ENCODE data around the gene ZNRF2.
"Not testable (repeated sequence)": the region's sequence is repeated elsewhere in the genome, so short reads cannot be mapped to it uniquely, and the experiment has no call there.

Gene ZNRF2

DNA sequence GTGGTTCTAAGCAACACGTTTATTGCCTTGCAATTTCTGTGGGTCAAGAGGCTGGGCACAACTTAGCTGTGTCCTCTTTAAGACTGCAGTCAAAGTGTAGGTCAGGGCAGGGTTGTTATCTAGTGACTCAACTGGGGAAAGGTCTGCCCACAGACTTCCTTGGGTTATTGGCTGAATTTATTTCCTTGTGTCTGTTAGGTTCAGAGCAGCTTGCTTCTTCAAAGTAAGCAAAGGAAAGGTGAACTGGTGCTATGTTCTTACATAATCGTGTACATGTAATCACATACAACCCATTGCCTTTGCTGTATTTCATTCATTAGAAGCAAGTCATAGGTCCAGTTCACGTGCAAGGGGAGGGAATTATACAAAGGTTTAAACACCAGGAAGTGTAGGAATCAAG, 5.9 kb downstream of the ZNRF2 start:
- peak; percentile 29 to 32 for DNase-seq

- DNase-seq, result not testable (repeated sequence)
Measured at GRCh38 chr7:30292416-30293038, 8.1 kb downstream of the ZNRF2 start.

DNA sequence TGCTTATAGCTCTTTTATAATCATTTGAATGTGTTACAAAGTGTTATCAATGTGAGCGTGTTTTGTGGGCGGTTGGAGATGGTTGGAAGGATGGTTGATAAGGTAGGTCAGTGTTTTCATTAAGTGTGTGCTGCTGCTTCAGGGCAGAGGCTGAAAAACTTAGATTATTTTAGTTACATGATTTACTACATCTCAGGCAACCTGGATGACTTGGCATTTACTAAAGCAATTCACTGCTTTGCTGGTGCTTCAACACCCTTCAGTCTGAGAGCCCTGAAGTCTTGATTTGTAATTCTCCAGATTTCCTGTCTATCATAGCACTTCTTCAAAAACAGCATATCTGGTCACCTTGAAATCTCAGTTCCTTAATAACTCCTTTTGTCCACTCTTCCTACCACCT, 11.9 kb downstream of the ZNRF2 start:
- DNase-seq, result not testable (repeated sequence)

DNA sequence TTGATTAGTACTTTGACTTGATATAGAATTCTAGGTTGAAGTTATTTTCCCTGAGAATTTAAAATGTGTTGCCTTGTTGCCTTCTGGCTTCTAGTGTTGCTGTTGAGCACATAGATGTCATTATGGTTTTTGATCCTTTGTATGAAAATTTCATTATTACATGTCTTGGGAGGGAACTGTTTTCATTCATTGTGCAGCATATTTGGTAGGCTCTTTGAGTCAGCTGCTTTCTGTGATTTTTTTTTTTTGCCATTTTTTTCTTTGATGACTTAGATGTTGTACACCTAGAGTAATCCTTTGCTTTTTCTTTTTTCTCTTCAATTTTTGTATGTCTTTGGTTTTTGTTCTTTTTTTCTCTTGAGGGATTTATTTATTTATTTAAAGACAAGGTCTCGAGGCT, 13.1 kb downstream of the ZNRF2 start:
- not testable (repeated sequence) for DNase-seq

GRCh38 chr7:30298409-30298808, 14.0 kb downstream of the ZNRF2 start:
- not testable (repeated sequence) for DNase-seq

DNA sequence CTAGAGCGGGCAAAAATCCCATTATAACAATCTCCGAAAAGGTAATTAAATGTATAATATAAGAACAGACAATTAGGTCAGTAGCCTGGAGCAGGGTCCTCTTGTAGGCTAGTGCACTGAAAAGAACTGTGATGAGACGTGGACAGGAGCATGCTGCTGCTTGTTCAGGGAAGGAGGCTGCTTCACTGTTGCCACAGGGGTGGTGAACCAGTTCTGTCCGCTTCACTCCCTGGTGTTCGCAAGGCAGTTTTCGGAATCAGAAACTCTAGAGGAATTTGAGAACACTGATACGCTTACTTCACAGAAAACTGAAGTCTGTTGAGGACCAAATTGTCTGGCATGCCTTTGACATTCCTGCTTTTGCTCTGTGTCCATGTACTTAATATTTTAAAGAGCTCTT, 17.4 kb downstream of the ZNRF2 start:
- DNase-seq, result no peak

DNA sequence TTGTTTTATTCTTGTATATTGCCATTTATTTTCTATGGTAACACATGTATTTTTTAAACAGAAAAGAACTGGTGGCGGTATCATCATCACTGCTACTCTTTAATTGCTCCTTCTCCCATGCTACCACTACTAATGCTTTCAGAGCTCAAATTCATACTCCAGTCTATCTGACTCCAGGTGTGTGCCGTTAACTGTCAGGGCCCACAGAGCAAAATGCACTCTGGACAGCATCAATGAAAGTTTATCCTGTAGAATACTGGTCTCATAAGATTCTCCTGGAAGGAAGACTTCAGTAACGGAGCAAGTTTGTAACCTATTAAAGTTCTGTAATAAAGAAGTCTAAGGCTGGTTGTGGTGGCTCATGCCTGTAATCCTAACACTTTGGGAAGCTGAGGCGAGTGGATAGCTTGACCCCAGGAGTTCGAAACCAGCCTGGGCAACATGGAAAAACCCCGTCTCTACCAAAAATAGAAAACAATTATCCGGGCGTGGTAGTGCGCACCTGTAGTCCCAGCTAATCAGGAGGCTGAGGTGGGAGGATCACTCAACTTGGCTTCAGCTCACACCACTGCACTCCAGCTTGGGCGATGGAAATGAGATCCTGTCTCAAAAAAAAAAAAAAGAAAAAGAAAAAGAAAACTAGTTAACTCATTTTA, 18.4 kb downstream of the ZNRF2 start:
- no peak for DNase-seq

- no peak for DNase-seq
Measured at GRCh38 chr7:30303312-30304039, 19.1 kb downstream of the ZNRF2 start.

GRCh38 chr7:30304177-30304884, 19.9 kb downstream of the ZNRF2 start:
- DNase-seq, result no peak

GRCh38 chr7:30306976-30307375, 22.6 kb downstream of the ZNRF2 start:
- no peak for DNase-seq

- no peak for DNase-seq
Measured at GRCh38 chr7:30308389-30308788, 24.0 kb downstream of the ZNRF2 start.

- DNase-seq, result no peak
Measured at GRCh38 chr7:30309302-30309701, 24.9 kb downstream of the ZNRF2 start.

DNA sequence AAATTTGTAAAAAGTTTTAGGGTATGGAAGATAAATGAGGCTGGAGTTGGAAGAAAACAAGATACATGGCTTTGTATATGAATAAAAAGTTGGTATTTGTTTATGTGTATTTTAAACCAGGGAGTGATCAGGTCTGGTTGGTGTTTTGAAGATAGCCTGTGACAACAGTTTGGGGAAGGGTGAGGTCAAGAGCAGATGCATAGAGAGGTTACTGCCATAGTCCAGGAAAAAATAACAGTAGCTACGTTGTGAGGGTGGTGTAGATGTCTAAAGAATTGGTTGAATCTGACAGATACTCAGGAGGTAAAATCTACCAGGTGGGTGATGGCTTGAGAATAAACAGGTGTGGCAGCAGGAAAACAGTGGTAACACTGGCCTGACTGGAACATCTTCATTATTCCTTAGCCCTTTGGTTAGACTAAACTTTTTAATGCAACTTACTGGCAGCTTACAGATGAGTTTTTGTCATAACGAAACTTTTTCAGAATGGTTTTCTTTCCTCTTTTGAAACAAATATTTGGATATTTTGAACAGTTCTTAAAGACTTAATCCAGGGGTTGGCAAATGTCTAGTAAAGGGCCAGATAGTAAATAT, 25.5 kb downstream of the ZNRF2 start:
- no peak for DNase-seq

- DNase-seq, result no peak
Measured at GRCh38 chr7:30310674-30311362, 26.4 kb downstream of the ZNRF2 start.

DNA sequence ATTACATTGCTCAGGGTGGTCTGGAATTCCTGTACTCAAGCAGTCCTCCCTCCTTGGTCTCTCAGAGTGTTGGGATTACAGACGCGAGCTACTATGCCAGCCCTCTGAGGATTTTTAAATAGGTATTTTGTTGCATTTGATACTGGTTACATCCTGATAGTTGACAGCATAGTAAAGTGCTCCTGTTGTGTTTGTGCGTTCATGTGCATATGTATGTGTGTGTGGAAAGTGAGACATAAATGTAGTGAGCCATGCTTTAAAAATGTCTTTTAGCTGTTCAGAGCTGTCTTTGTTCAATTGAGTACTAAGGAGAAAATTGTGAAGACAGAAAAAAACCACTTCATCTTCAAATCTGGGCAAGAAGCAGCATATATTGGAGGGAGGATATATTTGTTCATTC, 27.8 kb downstream of the ZNRF2 start:
- no peak for DNase-seq

DNA sequence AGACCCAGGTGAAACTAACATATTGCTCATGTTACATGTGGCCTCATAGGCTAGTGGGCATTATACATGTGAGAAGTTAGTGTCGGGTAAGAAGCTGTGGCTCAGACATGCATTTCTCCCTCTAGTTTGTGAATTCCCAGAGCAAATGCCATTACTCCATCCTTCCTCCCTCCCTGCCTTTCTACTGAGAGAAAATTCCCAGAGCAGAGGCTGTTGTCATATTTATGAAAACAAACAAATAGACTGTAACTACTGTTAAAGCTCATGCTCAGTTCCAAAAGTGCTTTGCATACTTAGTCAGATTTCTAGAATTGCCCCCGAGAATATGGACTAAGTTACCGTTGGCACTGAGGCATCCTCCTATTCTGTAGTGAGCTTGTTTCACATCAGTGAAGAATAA, 29.0 kb downstream of the ZNRF2 start:
- DNase-seq, result no peak

DNA sequence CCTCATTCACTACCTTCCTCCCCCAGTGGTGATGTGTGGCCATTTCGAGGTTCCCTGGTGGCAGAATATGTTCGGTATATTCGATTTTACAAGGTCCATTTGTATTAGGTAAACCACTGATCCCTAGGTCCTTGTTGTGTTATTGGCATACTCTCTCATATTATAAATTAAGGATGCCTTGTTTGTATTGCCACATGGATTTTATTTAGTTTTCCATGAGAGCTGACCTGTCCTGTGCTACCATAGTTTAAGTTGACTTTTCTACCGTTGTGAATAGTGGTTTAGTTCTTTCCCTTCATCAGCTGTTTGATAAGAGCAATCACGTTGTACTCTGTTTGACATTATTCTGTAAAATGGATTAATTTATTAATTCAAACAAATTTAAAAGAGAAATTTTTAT, 29.4 kb downstream of the ZNRF2 start:
- no peak for DNase-seq

- DNase-seq, result no peak
Measured at GRCh38 chr7:30315589-30315988, 31.2 kb downstream of the ZNRF2 start.

GRCh38 chr7:30320392-30320791, 36.0 kb downstream of the ZNRF2 start:
- no peak for DNase-seq

- DNase-seq, result no peak
Measured at GRCh38 chr7:30321089-30321881, 36.9 kb downstream of the ZNRF2 start.

DNA sequence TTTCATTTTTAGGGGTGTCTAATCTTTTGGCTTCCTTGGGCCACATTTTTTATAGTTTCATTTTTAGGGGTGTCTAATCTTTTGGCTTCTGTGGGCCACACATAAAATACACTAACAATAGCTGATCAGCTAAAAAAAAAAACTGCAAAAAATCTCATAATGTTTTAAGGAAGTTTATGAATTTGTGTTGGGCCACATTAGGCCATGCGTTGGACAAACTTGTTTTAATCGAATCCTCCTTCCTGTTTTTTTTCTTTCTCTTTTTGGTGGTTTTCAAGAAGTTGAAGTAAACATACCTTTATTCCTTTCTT, 37.4 kb downstream of the ZNRF2 start:
- peak; percentile 26 to 33 for DNase-seq

Data from AML-193 (cell line).